Stimulated activated CD8-positive, alpha-beta memory T cell treated with anti-CD3 and anti-CD28 coated beads, Interleukin-15, amount 100 ng/mL, for 1 hour (primary cell): ENCODE measurements around the gene MFSD11.
A peak's percentile ranks its signal among the peaks of the same experiment; 100 is the strongest.
"Not testable (repeated sequence)": the region's sequence is repeated elsewhere in the genome, so short reads cannot be mapped to it uniquely, and the experiment has no call there.

ENCODE experiments used
- DNase-seq: peaks from one replicate; pipeline ENCODE4 v3.0.0-alpha.2; 2020; ENCODE audit warnings: low read depth

The MFSD11 gene

GRCh38 chr17:76726776-76727718 is 10.9 kb upstream of the MFSD11 start, which contains the start of gene METTL23:
TSS of gene METTL23 (plus strand) at chr17:76726839. CDS start at chr17:76729711, 2,872 bp downstream.
- peak; percentile 54 for DNase-seq

- DNase-seq: no peak
These were observed 10.0 kb upstream of the MFSD11 start for GRCh38 chr17:76727745-76728456.

GRCh38 chr17:76731800-76732733 is 5.9 kb upstream of the MFSD11 start:
- not testable (repeated sequence) for DNase-seq

GRCh38 chr17:76732734-76733617 is 4.9 kb upstream of the MFSD11 start:
- no peak for DNase-seq

- DNase-seq: no peak
These were observed 4.3 kb upstream of the MFSD11 start for GRCh38 chr17:76733618-76733957.

GRCh38 chr17:76734080-76734840 is 3.7 kb upstream of the MFSD11 start:
- no peak for DNase-seq

- DNase-seq: no peak
These were observed 2.9 kb upstream of the MFSD11 start for GRCh38 chr17:76735006-76735405.

- DNase-seq: no peak
These were observed 2.2 kb upstream of the MFSD11 start for GRCh38 chr17:76735586-76736348.

GRCh38 chr17:76736349-76737081 is 1.4 kb upstream of the MFSD11 start:
- DNase-seq: no peak

- peak; percentile 92 for DNase-seq
These were observed 740 bp upstream of the MFSD11 start, which contains the start of gene SRSF2 for GRCh38 chr17:76737082-76737675. TSS of gene SRSF2 (minus strand) at chr17:76737331. CDS start at chr17:76737160, 171 bp downstream.

GRCh38 chr17:76738468-76738850 is 540 bp downstream of the MFSD11 start:
- DNase-seq: no peak

- DNase-seq: not testable (repeated sequence)
These were observed 1.7 kb downstream of the MFSD11 start for GRCh38 chr17:76739568-76740115.

- no peak for DNase-seq
These were observed 2.6 kb downstream of the MFSD11 start for GRCh38 chr17:76740329-76741118.

- no peak for DNase-seq
These were observed 5.0 kb downstream of the MFSD11 start for GRCh38 chr17:76742958-76743357.

GRCh38 chr17:76744747-76745146 is 6.8 kb downstream of the MFSD11 start:
- DNase-seq: no peak

GRCh38 chr17:76745785-76746184 is 7.9 kb downstream of the MFSD11 start:
- not testable (repeated sequence) for DNase-seq
